GM21723 (cell line): Measurements from ENCODE around the gene TAPBPL.
A peak's percentile ranks its signal among the peaks of the same experiment; 100 is the strongest.

Experiments used
- ATAC-seq: cut with Tn5 transposase; IDR thresholded peaks from one replicate; pipeline ENCODE4 v1.9.1; 2021; ENCODE audit warnings: mild to moderate bottlenecking, moderate library complexity; ENCODE audit not compliant: unreplicated experiment

The TAPBPL gene

DNA sequence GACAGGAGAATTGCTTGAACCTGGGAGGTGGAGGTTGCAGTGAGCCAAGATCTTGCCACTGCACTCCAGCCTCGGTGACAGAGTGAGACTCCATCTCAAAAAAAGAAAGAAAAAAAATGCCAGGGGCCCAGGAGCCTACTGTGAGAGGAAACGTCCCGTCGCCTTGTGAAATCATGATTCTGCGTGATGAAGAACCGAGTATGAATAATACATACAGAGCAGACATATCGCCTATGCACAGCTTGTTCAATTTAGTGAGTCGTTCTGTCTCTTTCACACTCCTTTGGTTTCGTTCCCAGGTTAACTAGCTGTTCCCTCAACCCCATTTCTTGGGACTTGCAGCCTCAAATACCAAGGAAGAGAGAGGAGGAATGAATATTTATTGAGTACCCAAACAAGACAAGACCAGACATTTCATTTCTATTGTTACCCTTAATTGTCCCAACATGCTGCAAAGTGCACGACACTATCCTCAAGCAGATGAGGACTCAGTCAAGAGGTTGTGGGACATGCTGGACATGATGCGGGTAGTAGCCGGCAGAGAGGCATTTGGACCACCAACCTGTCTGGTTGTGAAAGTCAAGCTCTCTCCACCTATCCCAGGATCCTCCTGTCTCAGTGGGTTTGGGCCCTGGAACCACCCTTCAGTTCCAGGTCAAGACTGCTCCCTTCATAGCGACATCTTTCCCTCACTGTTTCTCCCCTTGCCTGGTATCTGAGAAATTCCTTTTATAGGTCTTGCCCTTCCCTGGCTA lies 15.7 kb upstream of the TAPBPL start:
- no peak for ATAC-seq

DNA sequence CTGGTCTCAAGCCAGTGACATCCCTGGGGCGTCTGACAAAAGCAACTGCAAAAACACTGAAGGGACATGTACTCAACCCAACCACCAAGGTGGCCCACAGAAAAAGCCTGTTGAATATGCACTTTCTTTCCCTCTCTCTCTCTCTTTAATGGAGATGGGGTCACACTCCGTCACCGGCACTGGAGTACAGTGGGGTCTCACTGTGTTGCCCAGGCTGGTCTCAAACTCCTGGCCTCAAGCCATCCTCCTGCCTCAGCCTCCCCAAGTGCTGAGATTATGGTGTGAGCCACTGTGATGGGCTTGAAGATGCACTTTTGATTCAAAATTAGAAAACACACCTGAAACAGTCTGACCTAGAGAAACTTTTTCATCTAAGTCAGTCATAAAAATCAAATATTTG lies 14.3 kb upstream of the TAPBPL start:
- no peak for ATAC-seq

DNA sequence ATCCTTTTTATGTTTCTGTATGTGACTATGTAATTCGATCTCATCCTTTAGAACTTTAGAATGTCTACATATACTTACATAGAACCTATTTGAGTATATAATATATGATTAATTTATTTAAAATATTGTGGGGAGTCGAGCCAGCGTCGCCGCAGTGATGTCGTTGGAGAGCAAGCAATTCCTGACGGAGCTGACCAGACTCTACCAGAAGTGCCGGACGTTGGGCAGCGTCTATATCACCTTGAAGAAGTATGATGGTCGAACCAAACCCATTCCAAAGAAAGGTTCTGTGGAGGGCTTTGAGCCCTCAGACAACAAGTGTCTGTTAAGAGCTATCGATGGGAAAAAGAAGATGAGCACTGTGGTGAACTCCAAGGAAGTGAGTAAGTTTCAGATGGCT lies 13.5 kb upstream of the TAPBPL start:
- no peak for ATAC-seq

DNA sequence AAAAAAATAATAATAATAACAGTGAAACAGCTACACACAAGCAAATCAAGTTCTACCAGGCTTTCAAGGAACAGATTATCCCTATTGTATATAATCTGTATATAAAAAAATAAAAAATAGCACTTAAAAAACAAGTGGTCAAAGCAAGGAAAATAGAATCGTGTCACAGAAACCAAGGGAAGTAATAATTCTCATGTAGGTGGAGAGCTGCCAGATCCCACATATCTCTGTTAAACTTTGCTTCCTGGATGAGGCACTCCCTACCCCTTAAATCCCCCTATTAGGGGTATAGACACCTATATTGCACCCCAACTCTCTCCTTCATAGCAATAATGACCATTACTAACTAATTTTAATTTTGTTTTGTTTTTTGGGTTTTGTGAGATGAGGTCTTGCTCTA lies 11.5 kb upstream of the TAPBPL start:
- ATAC-seq, result no peak

DNA sequence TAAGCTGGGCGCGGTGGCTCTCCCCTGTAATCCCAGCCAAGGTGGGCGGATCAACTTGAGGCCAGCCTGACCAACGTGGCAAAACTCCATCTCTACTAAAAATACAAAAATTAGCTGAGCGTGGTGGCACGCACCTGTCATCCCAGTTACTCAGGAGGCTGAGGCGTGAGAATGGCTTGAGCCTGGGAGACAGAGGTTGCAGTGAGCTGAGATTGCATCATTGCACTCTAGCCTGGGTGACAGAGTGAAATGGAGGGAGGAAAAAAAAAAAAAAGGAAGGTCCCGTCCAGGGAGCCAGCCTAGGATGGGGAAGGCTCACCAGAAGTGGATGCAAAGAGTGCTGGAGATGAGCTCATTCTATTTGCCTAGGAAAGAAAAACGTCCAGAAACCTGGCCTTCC lies 9.0 kb upstream of the TAPBPL start:
- no peak for ATAC-seq

DNA sequence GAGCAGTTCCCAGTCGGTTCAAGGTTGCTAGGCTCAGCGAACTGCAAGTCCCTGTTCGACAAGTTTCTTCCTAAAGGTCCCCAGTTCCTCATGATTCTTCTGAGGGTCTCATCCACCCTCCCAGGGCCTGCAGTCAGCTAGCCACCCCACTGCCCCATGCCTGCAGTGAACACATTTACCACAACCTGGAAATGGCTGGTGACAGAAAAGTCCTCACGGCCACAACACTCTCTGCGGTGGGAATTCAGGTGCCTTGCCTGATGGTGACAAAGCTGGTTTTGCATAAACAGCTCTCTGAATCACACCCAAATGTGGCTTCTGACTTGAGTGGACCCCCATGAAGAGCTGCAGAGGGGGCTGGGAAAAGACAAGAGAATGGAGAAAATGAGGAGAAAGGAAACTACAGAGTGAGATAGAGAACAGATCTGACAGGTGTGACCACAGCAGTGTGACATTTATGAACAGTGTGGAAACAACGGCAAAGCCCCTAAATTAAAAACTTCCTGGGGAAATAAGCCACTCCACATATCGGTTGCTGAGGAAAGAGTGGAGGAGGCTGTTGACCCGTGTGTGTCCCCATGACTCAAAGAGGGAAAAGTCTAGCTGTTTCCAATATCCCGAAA lies 8.4 kb upstream of the TAPBPL start:
- ATAC-seq, result no peak

DNA sequence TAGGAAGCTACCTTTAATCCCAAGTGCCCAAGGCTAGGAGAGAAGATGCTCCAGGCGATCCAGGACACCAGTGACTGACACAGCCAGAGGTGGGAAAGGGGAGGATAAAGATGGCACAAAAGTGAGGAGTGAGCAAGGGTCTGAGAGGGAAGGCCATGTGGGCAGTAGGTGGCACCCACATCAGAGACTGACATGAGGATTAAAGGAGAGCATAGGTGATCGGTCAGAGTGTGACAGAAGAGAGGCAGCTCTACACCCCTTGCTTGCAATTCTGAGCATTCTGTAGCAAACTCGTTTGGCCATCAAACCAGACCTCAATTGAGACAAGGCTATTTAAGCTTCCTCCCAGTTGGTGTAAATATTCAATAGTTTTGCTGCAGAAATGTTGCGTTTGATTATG lies 7.8 kb upstream of the TAPBPL start:
- no peak for ATAC-seq

DNA sequence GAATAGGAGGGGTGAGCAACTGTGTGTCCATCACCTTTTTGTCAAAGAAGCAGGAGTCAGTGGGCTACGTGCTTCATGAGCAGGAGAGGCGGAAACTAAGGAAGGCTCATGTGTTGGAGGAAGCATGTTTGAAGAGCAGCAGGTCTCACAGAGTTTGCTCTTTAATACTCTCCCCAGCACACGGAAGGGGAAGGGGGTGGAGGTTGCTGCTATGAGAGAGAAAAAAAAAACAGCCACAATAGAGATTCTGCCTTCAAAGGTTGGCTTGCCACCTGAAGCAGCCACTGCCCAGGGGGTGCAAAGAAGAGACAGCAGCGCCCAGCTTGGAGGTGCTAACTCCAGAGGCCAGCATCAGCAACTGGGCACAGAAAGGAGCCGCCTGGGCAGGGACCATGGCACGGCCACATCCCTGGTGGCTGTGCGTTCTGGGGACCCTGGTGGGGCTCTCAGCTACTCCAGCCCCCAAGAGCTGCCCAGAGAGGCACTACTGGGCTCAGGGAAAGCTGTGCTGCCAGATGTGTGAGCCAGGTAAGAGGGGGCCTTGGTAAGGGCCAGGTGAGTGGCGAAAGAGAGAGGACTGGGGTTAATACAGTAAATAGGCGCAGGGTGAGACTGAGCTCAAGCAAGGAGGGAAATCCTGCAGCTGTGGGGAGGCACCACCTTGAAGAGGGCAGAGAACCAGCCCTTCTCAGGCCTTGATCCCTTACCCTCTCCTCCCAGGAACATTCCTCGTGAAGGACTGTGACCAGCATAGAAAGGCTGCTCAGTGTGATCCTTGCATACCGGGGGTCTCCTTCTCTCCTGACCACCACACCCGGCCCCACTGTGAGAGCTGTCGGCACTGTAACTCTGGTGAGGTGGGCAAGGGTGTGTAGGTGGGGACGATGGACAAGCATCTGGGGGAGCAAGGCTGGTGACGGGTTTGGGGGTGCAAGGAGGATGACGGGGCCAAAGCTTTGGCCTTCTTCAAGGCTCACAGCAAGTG lies 6.8 kb upstream of the TAPBPL start, which contains the start of gene CD27:
CD27 (plus strand) TSS at position 252 of the 985 bp plus-strand sequence; CDS start at position 393, 141 bp downstream.
- no peak for ATAC-seq

DNA sequence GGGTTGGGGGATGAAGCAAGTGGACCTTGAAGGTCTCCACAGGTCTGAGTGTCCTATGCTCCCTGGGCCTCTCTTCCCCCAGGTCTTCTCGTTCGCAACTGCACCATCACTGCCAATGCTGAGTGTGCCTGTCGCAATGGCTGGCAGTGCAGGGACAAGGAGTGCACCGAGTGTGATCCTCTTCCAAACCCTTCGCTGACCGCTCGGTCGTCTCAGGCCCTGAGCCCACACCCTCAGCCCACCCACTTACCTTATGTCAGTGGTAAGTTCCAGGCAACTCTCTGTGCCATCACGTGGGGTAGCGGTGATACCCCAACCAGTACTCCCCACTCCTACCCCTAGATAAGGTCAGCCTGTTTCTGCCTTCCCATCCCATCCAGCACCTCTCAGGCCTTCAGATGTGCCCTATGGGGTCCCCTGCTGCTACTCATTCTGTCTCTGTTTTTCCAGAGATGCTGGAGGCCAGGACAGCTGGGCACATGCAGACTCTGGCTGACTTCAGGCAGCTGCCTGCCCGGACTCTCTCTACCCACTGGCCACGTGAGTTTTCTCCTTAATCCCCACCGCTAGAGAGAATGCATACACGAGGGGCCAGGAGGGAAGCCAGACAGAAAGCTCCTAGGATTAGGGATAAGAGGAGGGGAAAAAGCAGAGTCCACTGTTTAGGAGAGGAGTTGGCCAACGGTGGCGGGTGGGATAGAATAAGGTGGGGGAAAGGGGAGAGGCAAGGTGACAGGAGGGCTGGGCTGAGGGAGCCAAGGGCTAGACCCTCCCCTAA lies 1.6 kb upstream of the TAPBPL start:
- ATAC-seq, result no peak

DNA sequence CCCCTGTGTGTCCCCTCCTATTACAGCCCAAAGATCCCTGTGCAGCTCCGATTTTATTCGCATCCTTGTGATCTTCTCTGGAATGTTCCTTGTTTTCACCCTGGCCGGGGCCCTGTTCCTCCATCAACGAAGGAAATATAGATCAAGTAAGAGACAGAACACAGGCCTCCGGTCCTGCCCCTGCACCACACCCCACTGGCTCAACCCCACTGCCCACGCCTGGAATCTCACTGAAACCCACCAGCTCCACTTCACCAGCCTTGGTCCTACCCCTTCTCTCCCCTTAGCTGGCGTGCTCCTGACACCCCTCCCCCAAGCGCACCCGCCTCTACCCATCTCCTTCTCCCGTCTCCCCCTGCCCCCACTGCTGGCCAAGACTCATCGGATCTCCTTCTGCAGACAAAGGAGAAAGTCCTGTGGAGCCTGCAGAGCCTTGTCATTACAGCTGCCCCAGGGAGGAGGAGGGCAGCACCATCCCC lies 934 bp upstream of the TAPBPL start:
- ATAC-seq, result no peak

DNA sequence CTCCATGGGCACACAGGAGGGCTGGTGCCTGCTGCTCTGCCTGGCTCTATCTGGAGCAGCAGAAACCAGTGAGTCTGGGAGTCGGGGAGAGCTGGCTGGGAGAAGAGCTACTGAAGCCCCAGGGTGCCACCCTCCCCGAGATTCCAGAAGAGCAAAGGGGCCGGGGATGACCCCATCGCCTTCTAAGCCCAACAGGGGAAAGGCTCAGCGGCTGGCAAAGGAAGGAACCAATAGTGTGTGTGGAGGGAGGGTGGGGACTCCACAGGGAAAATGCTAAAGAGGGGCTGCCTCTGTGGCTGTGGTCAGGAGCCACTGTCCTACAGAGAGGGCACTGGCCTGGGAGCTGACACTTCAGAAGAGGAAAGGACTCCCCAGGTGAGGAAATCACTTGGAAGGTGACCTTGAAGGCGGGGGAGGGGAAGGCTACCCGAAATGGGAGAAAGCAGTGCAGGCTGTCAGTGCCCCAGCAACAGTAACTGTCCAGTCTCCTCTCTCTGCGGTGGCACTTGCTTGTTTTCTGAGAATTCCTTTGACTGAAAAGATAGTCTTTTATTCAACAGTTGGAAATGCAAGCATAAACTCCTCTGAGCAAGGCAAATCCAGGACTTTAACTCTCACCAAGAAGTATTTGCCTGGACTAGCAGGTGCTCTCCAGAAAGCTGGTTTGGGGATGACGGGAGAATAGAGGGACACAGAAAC lies 552 bp downstream of the TAPBPL start:
- ATAC-seq, result peak; percentile 7

DNA sequence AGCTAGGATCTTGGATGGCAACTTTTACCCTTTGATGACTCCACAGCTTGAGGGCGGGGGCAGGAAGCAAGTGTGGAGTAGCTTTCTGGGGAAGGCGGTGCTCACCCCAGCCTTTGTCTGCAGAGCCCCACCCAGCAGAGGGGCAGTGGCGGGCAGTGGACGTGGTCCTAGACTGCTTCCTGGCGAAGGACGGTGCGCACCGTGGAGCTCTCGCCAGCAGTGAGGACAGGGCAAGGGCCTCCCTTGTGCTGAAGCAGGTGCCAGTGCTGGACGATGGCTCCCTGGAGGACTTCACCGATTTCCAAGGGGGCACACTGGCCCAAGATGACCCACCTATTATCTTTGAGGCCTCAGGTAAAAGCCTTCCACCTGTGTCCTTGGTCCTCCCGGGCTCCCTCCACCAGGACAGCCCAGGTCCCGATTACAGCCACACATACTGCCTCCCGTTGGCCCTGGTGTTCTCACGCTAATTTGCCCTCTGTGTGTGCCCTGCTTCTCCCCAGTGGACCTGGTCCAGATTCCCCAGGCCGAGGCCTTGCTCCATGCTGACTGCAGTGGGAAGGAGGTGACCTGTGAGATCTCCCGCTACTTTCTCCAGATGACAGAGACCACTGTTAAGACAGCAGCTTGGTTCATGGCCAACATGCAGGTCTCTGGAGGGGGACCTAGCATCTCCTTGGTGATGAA lies 1.2 kb downstream of the TAPBPL start:
- ATAC-seq, result no peak

DNA sequence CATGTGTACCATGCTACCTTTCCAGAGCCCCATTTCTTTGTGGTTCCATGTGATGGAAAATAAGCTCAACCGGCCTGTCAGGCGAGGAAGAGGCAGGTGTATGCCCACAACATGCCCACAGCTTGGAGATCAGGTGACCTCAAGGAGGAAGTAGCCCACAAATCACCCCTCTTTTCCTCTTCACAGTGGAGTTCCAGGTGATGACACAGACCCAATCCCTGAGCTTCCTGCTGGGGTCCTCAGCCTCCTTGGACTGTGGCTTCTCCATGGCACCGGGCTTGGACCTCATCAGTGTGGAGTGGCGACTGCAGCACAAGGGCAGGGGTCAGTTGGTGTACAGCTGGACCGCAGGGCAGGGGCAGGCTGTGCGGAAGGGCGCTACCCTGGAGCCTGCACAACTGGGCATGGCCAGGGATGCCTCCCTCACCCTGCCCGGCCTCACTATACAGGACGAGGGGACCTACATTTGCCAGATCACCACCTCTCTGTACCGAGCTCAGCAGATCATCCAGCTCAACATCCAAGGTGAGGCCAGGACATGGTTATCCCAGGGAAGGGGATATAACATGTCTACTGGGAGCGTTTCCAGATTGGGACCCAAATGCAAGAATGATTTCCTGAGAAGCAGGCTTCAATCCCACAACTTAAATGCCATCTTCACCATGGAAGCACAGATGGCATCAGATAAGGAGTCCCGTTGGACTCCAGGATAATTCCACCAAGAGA lies 5.5 kb downstream of the TAPBPL start:
- no peak for ATAC-seq

DNA sequence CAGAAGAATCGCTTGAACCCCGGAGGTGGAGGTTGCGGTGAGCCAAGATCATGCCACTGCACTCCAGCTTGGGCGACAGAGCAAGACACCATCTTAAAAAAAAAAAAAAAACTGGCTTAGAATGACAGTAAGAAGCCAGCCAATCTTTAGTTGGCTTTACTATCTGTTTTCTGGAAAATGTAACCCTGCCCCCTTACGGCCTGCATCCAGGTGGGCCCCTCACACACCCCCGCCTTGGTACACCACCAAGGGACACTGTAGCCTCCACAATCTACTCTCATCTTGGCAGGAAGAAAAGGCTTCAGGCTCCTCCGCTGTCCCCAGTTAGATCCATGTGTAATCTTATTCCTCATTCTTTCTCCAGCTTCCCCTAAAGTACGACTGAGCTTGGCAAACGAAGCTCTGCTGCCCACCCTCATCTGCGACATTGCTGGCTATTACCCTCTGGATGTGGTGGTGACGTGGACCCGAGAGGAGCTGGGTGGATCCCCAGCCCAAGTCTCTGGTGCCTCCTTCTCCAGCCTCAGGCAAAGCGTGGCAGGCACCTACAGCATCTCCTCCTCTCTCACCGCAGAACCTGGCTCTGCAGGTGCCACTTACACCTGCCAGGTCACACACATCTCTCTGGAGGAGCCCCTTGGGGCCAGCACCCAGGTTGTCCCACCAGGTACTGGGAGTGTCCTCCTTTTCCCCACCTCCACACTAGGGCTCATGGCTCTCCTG lies 6.6 kb downstream of the TAPBPL start:
- no peak for ATAC-seq

DNA sequence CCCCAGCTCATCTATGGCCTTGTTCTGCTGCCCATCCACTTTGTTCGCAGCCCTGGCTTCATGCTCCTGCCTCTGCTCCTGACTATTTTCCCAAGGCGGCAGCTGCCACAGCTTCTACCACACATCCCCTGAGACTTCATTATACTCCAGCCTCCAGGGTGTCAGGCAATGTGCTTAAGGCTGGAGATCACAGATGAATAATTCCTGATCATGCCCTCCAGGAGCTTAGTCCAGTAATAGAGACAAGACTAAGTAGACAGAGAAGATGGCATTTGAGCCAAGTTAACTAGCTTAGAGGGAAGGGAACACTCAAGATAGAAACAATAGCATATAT lies 7.1 kb downstream of the TAPBPL start:
- no peak for ATAC-seq

DNA sequence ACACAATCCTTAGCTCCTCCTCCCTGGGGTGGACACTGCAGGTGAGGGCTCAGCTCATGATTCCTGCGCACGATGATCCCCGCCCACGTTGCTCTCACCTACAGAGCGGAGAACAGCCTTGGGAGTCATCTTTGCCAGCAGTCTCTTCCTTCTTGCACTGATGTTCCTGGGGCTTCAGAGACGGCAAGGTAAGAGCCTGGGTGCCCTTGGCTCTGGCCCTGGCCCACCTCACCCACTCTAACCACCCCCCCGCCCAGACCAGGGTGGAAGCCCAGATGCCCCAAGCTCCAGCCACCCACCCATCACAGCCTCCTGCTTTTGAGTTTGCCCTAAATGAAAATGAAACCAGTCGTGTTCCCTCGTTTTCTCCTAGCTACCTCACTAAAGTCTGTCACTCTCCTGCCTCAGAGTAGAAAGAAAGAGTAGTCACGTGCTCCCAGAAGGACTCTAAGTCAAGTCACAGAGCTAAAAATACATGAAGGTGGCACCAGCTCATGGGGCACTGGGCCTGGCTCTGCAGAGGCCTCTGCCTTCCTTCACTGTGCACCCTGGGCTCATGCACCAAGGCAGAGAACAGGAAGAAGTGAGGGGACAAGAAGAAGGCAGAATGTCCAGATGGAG lies 9.0 kb downstream of the TAPBPL start:
- ATAC-seq, result no peak

DNA sequence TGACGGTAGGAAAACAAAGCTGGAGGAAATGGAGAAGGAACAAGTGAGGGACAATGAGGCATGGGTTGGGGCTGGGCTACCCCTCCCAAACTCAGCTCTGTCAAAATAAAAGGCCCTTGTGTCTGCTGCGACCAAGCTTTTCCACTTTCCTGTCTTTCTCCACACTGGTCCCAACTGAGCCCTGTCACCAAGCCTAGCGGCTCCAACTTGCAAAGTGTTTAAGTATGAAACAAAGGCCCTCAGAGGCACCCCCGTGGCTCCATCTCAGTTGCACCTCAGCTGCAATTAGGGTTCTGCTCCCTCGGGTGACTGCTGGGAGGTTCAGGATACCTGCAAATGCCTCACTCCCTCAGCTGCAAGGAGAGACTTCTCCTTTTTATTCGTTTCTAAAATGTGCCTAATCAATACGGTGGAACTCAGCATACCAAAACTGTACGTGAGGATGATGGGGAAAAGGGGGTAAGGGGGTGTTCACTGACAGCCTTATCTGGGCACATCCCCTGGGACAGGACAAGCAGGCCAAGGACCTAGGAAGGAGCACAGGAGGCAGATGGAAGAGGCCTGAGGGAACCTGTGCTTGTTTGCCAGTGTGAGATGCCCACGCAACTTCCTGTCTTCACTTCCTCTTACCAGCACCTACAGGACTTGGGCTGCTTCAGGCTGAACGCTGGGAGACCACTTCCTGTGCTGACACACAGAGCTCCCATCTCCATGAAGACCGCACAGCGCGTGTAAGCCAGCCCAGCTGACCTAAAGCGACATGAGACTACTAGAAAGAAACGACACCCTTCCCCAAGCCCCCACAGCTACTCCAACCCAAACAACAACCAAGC lies 9.8 kb downstream of the TAPBPL start:
- ATAC-seq, result peak; percentile 70
